Stomach (tissue), 4 donors: ENCODE data around the gene ATP8B4.

Experiments used
- CTCF ChIP-seq, 7 experiments: fragments of 450-650 bp in 4 of 7; fragments of 200-600 bp in 3 of 7; sonication (generic) in 3 of 7; IDR thresholded peaks; one replicate each; pipeline ENCODE4 v1.5.1; 2016 to 2019; ENCODE audit warnings: antibody characterized with exemption in 7 of 7, control low read depth in 2 of 7, mild to moderate bottlenecking in 1 of 7
- EP300 ChIP-seq: sonication (generic); formaldehyde crosslinking; IDR thresholded peaks from one replicate; pipeline ENCODE4 v1.6.1; 2017; ENCODE audit warnings: antibody characterized with exemption
- POLR2A ChIP-seq, 4 donors: fragments of 450-650 bp; IDR thresholded peaks; one replicate each; pipeline ENCODE4 v1.6.1; 2016; ENCODE audit warnings: antibody characterized with exemption in 4 of 4, control low read depth in 2 of 4, mild to moderate bottlenecking in 1 of 4, moderate library complexity in 1 of 4
- POLR2AphosphoS5 ChIP-seq, 3 donors: sonication (generic); formaldehyde crosslinking; IDR thresholded peaks; one replicate each; pipeline ENCODE4 v1.6.1; 2016; ENCODE audit warnings: antibody characterized with exemption in 3 of 3

- no peak for TF ChIP-seq CTCF (IDR thresholded peaks at IDR 0.05)
- TF ChIP-seq POLR2AphosphoS5 (IDR thresholded peaks at IDR 0.05), result no peak
- TF ChIP-seq EP300, result no peak
- TF ChIP-seq POLR2A (IDR thresholded peaks at IDR 0.05), result no peak
These were observed 61.8 kb downstream of the ATP8B4 start for GRCh38 chr15:50057196-50057595.
